ENCODE results near the gene IQCE.

IQCE gene

GRCh38 chr7:2655870-2656614, 97.3 kb downstream of the IQCE start:
- Histone ChIP-seq H3K9ac (ENCODE audit: low read length) (no peak overlapping the region), H3F3A (ENCODE audit: insufficient read depth, low read length) (no peaks in the 10 kb centered on the region), H3K4me1 (ENCODE audit: low read length) (no peaks in the 10 kb centered on the region), H2AFZ (ENCODE audit: low read length) (no peak overlapping the region), H3K9me3 (replicated peaks; ENCODE audit: insufficient read depth, low read length) (no peaks in the 10 kb centered on the region), H3K79me2 (ENCODE audit: low read length) (no peaks in the 10 kb centered on the region), H3K4me3 (ENCODE audit: low read length) (no peak overlapping the region), H3K27ac (ENCODE audit: low read length) (no peak overlapping the region), H3K27me3 (replicated peaks; ENCODE audit: insufficient read depth, low read length) (peaks cover 76% of the 10 kb centered on the region), H3K9me2 (replicated peaks; ENCODE audit: insufficient read depth, low read length) (no peaks in the 10 kb centered on the region), H3K36me3 (replicated peaks; ENCODE audit: insufficient read depth, low read length) (no peaks in the 10 kb centered on the region), H3K4me2 (ENCODE audit: low read depth, low read length) (no peak overlapping the region), H4K20me1 (ENCODE audit: insufficient read depth, low read length) (no peaks in the 10 kb centered on the region)
- TF ChIP-seq CTCF (IDR thresholded peaks at IDR 0.05; ENCODE audit: low read length) (no peak), EZH2phosphoT487 (IDR thresholded peaks at IDR 0.05; ENCODE audit: low read length) (no peak), EZH2 (optimal IDR thresholded peaks at IDR 0.05; ENCODE audit: low read depth, low read length) (no peak)
- DNase-seq, result no peak

- H3K9ac ChIP-seq (ENCODE audit: low read length), result no peak overlapping the region
- H3F3A ChIP-seq (ENCODE audit: insufficient read depth, low read length), result no peaks in the 10 kb centered on the region
- H4K20me1 ChIP-seq (ENCODE audit: insufficient read depth, low read length), result no peaks in the 10 kb centered on the region
- H3K9me3 ChIP-seq (replicated peaks; ENCODE audit: insufficient read depth, low read length), result no peaks in the 10 kb centered on the region
- DNase-seq, result no peak
- H3K36me3 ChIP-seq (replicated peaks; ENCODE audit: insufficient read depth, low read length), result no peaks in the 10 kb centered on the region
- no peak overlapping the region for H2AFZ ChIP-seq (ENCODE audit: low read length)
- H3K27me3 ChIP-seq (replicated peaks; ENCODE audit: insufficient read depth, low read length), result peaks cover 82% of the 10 kb centered on the region
- no peaks in the 10 kb centered on the region for H3K79me2 ChIP-seq (ENCODE audit: low read length)
- H3K4me1 ChIP-seq (ENCODE audit: low read length), result no peaks in the 10 kb centered on the region
- no peak overlapping the region for H3K27ac ChIP-seq (ENCODE audit: low read length)
- H3K4me3 ChIP-seq (ENCODE audit: low read length), result no peak overlapping the region
- no peak overlapping the region for H3K4me2 ChIP-seq (ENCODE audit: low read depth, low read length)
- H3K9me2 ChIP-seq (replicated peaks; ENCODE audit: insufficient read depth, low read length), result no peaks in the 10 kb centered on the region
- TF ChIP-seq EZH2phosphoT487 (IDR thresholded peaks at IDR 0.05; ENCODE audit: low read length) (no peak), EZH2 (optimal IDR thresholded peaks at IDR 0.05; ENCODE audit: low read depth, low read length) (no peak), CTCF (IDR thresholded peaks at IDR 0.05; ENCODE audit: low read length) (no peak)
Observed at GRCh38 chr7:2657208-2657607, 98.4 kb downstream of the IQCE start.

GRCh38 chr7:2657920-2658671, 99.3 kb downstream of the IQCE start:
- Histone ChIP-seq H3K4me2 (ENCODE audit: low read depth, low read length) (no peak overlapping the region), H3K36me3 (replicated peaks; ENCODE audit: insufficient read depth, low read length) (no peaks in the 10 kb centered on the region), H3K9me2 (replicated peaks; ENCODE audit: insufficient read depth, low read length) (no peaks in the 10 kb centered on the region), H3K9ac (ENCODE audit: low read length) (no peak overlapping the region), H3K27me3 (replicated peaks; ENCODE audit: insufficient read depth, low read length) (peaks cover 82% of the 10 kb centered on the region), H3K27ac (ENCODE audit: low read length) (no peak overlapping the region), H3K4me1 (ENCODE audit: low read length) (no peaks in the 10 kb centered on the region), H3K79me2 (ENCODE audit: low read length) (no peaks in the 10 kb centered on the region), H3K4me3 (ENCODE audit: low read length) (no peak overlapping the region), H2AFZ (ENCODE audit: low read length) (no peak overlapping the region), H3K9me3 (replicated peaks; ENCODE audit: insufficient read depth, low read length) (no peaks in the 10 kb centered on the region), H4K20me1 (ENCODE audit: insufficient read depth, low read length) (no peaks in the 10 kb centered on the region), H3F3A (ENCODE audit: insufficient read depth, low read length) (no peaks in the 10 kb centered on the region)
- TF ChIP-seq CTCF (IDR thresholded peaks at IDR 0.05; ENCODE audit: low read length), result no peak
- no peak for TF ChIP-seq EZH2 (optimal IDR thresholded peaks at IDR 0.05; ENCODE audit: low read depth, low read length)
- TF ChIP-seq EZH2phosphoT487 (IDR thresholded peaks at IDR 0.05; ENCODE audit: low read length), result no peak
- no peak for DNase-seq

Data from MM.1S (cell line).